ENCODE measurements around the gene LUZP1.

Gene LUZP1

GRCh38 chr1:23177438-23178380 is 9.1 kb upstream of the LUZP1 start:
- H3K27ac ChIP-seq = peak overlapping the region; percentile 85
- H3K4me3 ChIP-seq (ENCODE audit: low read depth, low read length) = peak overlapping the region; percentile 60
- H3K36me3 ChIP-seq (replicated peaks) = no peaks in the 10 kb centered on the region
- no peaks in the 10 kb centered on the region for H3K27me3 ChIP-seq (replicated peaks)
- peak; percentile 78 for DNase-seq
- in situ Hi-C loops (cut with HindIII; ENCODE audit: low pct_ligation_motif_present, low sequenced_read_pairs) = no loop called here
- TF ChIP-seq CTCF (IDR thresholded peaks at IDR 0.05; ENCODE audit: low read depth, low read length, missing control alignments) = no peak

GRCh38 chr1:23177031-23177430 is 8.4 kb upstream of the LUZP1 start:
- Histone ChIP-seq H3K36me3 (replicated peaks) (no peaks in the 10 kb centered on the region), H3K27ac (peak overlapping the region; percentile 85), H3K27me3 (replicated peaks) (no peaks in the 10 kb centered on the region), H3K4me3 (ENCODE audit: low read depth, low read length) (peak overlapping the region; percentile 60)
- in situ Hi-C loops (cut with HindIII; ENCODE audit: low pct_ligation_motif_present, low sequenced_read_pairs) = no loop called here
- DNase-seq = no peak
- no peak for TF ChIP-seq CTCF (IDR thresholded peaks at IDR 0.05; ENCODE audit: low read depth, low read length, missing control alignments)

- Histone ChIP-seq H3K27me3 (replicated peaks) (no peaks in the 10 kb centered on the region), H3K27ac (no peak overlapping the region), H3K36me3 (replicated peaks) (no peaks in the 10 kb centered on the region), H3K4me3 (ENCODE audit: low read depth, low read length) (no peak overlapping the region)
- in situ Hi-C loops (cut with HindIII; ENCODE audit: low pct_ligation_motif_present, low sequenced_read_pairs) = no loop called here
- DNase-seq = no peak
- TF ChIP-seq CTCF (IDR thresholded peaks at IDR 0.05; ENCODE audit: low read depth, low read length, missing control alignments) = no peak
Observed at GRCh38 chr1:23174426-23175110, 5.9 kb upstream of the LUZP1 start.

GRCh38 chr1:23171181-23171755 is 2.6 kb upstream of the LUZP1 start:
- Histone ChIP-seq H3K4me3 (ENCODE audit: low read depth, low read length) (no peak overlapping the region), H3K36me3 (replicated peaks) (no peaks in the 10 kb centered on the region), H3K27ac (no peak overlapping the region), H3K27me3 (replicated peaks) (no peaks in the 10 kb centered on the region)
- TF ChIP-seq CTCF (IDR thresholded peaks at IDR 0.05; ENCODE audit: low read depth, low read length, missing control alignments) = no peak
- in situ Hi-C loops (cut with HindIII; ENCODE audit: low pct_ligation_motif_present, low sequenced_read_pairs) = no loop called here
- no peak for DNase-seq

GRCh38 chr1:23169727-23170335 is 1.2 kb upstream of the LUZP1 start:
- Histone ChIP-seq H3K4me3 (ENCODE audit: low read depth, low read length) (no peak overlapping the region), H3K36me3 (replicated peaks) (no peaks in the 10 kb centered on the region), H3K27ac (peak overlapping the region; percentile 90), H3K27me3 (replicated peaks) (no peaks in the 10 kb centered on the region)
- TF ChIP-seq CTCF (IDR thresholded peaks at IDR 0.05; ENCODE audit: low read depth, low read length, missing control alignments) = no peak
- peak; percentile 63 for DNase-seq
- in situ Hi-C loops (cut with HindIII; ENCODE audit: low pct_ligation_motif_present, low sequenced_read_pairs) = no loop called here
